ENCODE results near the gene BAIAP3.

- no peak for TF ChIP-seq ZNF384 (IDR thresholded peaks at IDR 0.05)
- no peak for TF ChIP-seq SP1 (IDR thresholded peaks at IDR 0.05)
- TF ChIP-seq ELF4 (IDR thresholded peaks at IDR 0.05), result no peak
- no peak for TF ChIP-seq FOXK2 (IDR thresholded peaks at IDR 0.05)
- no peak for TF ChIP-seq TARDBP (IDR thresholded peaks at IDR 0.05)
- TF ChIP-seq BHLHE40 (IDR thresholded peaks at IDR 0.05; ENCODE audit: borderline replicate concordance), result no peak
- TF ChIP-seq HDGF (IDR thresholded peaks at IDR 0.05; ENCODE audit: borderline replicate concordance), result no peak
- no peak for TF ChIP-seq PKNOX1 (IDR thresholded peaks at IDR 0.05)
These were observed 31.1 kb downstream of the BAIAP3 start for GRCh38 chr16:1364510-1364909.

Measured in HEK293T (cell line).